Upper lobe of left lung (tissue), 4 donors: ENCODE results near the gene AQP12A.

Experiments used
- POLR2AphosphoS5 ChIP-seq, 2 donors: sonication (generic); formaldehyde crosslinking; IDR thresholded peaks; one replicate each; pipeline ENCODE4 v1.5.1; 2017; ENCODE audit warnings: antibody characterized with exemption in 2 of 2
- TF ChIP-seq, protein P1 (sequence below), 6 experiments: fragments of 450-650 bp in 4 of 6; fragments of 200-600 bp in 2 of 6; sonication (generic) in 2 of 6; IDR thresholded peaks; one replicate each; pipeline ENCODE4 v1.5.1; 2016 to 2019; ENCODE audit warnings: antibody characterized with exemption in 6 of 6

DNA sequence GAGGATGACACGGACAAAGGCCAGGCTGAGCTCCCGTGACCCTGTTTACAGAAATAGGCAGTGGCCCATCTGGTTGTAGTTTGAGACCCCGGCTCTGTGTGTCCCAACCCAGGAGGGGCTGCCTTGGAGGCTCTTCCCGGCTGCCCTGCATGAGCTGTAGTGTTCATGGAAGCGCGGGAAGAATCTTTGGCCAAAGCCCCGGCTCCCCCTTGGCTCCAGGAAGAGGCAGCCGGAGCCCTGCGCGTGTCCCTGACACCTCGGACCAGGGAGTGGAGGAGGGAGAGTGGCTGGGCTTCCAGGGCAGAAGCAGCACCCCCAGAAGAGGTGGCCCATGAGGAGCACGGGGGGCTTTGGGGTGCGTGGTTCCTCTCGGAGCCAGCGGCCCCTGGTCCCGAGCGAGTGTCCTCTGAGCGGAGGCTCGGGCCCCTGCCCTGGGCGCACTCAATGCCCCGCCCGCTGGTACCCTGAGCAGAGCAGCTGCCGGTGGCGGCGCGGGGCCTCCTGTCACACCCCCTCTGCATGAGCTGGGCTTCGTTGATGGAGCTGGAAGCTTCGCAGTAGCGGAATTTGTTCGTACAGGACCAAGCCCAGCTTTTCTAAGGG lies 44.7 kb upstream of the AQP12A start:
- TF ChIP-seq, protein P1, sequence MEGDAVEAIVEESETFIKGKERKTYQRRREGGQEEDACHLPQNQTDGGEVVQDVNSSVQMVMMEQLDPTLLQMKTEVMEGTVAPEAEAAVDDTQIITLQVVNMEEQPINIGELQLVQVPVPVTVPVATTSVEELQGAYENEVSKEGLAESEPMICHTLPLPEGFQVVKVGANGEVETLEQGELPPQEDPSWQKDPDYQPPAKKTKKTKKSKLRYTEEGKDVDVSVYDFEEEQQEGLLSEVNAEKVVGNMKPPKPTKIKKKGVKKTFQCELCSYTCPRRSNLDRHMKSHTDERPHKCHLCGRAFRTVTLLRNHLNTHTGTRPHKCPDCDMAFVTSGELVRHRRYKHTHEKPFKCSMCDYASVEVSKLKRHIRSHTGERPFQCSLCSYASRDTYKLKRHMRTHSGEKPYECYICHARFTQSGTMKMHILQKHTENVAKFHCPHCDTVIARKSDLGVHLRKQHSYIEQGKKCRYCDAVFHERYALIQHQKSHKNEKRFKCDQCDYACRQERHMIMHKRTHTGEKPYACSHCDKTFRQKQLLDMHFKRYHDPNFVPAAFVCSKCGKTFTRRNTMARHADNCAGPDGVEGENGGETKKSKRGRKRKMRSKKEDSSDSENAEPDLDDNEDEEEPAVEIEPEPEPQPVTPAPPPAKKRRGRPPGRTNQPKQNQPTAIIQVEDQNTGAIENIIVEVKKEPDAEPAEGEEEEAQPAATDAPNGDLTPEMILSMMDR (IDR thresholded peaks at IDR 0.05): no peak
- no peak for TF ChIP-seq POLR2AphosphoS5 (IDR thresholded peaks at IDR 0.05)
